BLaER1 treated with 17β-estradiol and CSF1 and Interleukin-3, amounts not matched to agents 10 nM and 100 nM (cell line): ENCODE measurements around the gene ARV1.
"Not testable (repeated sequence)": the region's sequence is repeated elsewhere in the genome, so short reads cannot be mapped to it uniquely, and the experiment has no call there.

Experiments
- H3K27ac ChIP-seq, 11 experiments: shearing (Covaris generic); formaldehyde crosslinking; 2 replicates each; pipeline ENCODE4 v1.8.1; 2022
- H3K27me3 ChIP-seq, 11 experiments: shearing (Covaris generic); formaldehyde crosslinking; 2 replicates each; pipeline ENCODE4 v1.8.1; 2022
- H3K36me3 ChIP-seq, 11 experiments: shearing (Covaris generic); formaldehyde crosslinking; 2 replicates each; pipeline ENCODE4 v1.8.1; 2022
- H3K4me1 ChIP-seq, 10 experiments: shearing (Covaris generic); formaldehyde crosslinking; 2 replicates each; pipeline ENCODE4 v1.8.1; 2022
- H3K4me2 ChIP-seq, 11 experiments: shearing (Covaris generic); formaldehyde crosslinking; 2 replicates each; pipeline ENCODE4 v1.8.1; 2022
- H3K4me3 ChIP-seq, 10 experiments: shearing (Covaris generic); formaldehyde crosslinking; 2 replicates each; pipeline ENCODE4 v1.8.1; 2022
- H3K9ac ChIP-seq, 11 experiments: shearing (Covaris generic); formaldehyde crosslinking; 2 replicates each; pipeline ENCODE4 v1.8.1; 2022
- H3K9me3 ChIP-seq, 11 experiments: shearing (Covaris generic); formaldehyde crosslinking; replicated peaks in 1 of 11; 2 replicates each; pipeline ENCODE4 v1.8.1; 2022
- H4K20me1 ChIP-seq, 11 experiments: shearing (Covaris generic); formaldehyde crosslinking; 2 replicates each; pipeline ENCODE4 v1.8.1; 2022
- Cebpa-rat ChIP-seq, 11 experiments: shearing (Covaris generic); IDR thresholded peaks; 2 replicates each; pipeline ENCODE4 v1.8.1; 2022

The ARV1 gene

GRCh38 chr1:231028682-231029081 lies 49.8 kb downstream of the ARV1 start:
- Histone ChIP-seq H3K36me3 (peaks cover 0 to 29% (median 5%) of the 10 kb centered on the region in 11 experiments; a peak in 9 of 22 replicates), H3K27me3 (no peaks in the 10 kb centered on the region), H3K9ac (peak overlapping the region in 6 of 11 experiments; percentile 4 to 54 (median 28); a peak in 7 of 22 replicates), H3K4me3 (peak overlapping the region in 2 of 10 experiments; percentile 30; a peak in 4 of 20 replicates), H3K27ac (peak overlapping the region in 3 of 11 experiments; percentile 27 to 32 (median 30); a peak in 3 of 22 replicates), H3K4me2 (peak overlapping the region; percentile 56 to 88 (median 73)), H3K4me1 (peaks cover 37 to 50% (median 47%) of the 10 kb centered on the region in 10 experiments), H3K9me3 (no peaks in the 10 kb centered on the region), H4K20me1 (peaks cover 20 to 81% (median 56%) of the 10 kb centered on the region in 11 experiments; a peak in 19 of 22 replicates)
- TF ChIP-seq Cebpa-rat (IDR thresholded peaks at IDR 0.05), result no peak

- H3K9me3 ChIP-seq, H3K9ac ChIP-seq, H3K4me3 ChIP-seq, H3K27ac ChIP-seq, H3K27me3 ChIP-seq: not testable (repeated sequence)
- peaks cover 41 to 55% (median 52%) of the 10 kb centered on the region in 10 experiments for H3K4me1 ChIP-seq
- H3K4me2 ChIP-seq, result peak overlapping the region; percentile 56 to 88 (median 73); a peak in 21 of 22 replicates
- H4K20me1 ChIP-seq, result peaks cover 20 to 87% (median 56%) of the 10 kb centered on the region in 11 experiments; a peak in 19 of 22 replicates
- peaks cover 0 to 29% (median 5%) of the 10 kb centered on the region in 11 experiments; a peak in 9 of 22 replicates for H3K36me3 ChIP-seq
Measured at GRCh38 chr1:231029247-231029646, 50.4 kb downstream of the ARV1 start.

GRCh38 chr1:231029841-231030240 lies 50.9 kb downstream of the ARV1 start:
- Histone ChIP-seq H3K4me2 (peak overlapping the region in 10 of 11 experiments; percentile 0 to 88 (median 64); a peak in 18 of 22 replicates), H3K36me3 (peaks cover 0 to 26% (median 5%) of the 10 kb centered on the region in 11 experiments; a peak in 9 of 22 replicates), H3K27ac (no peak overlapping the region), H3K9me3 (no peaks in the 10 kb centered on the region), H3K9ac (0 out of 22 replicates have a peak overlapping the region, but pooled peaks of 1 of the 11 experiments have one; percentile 4), H3K4me3 (no peak overlapping the region), H3K27me3 (no peaks in the 10 kb centered on the region), H4K20me1 (peaks cover 20 to 92% (median 56%) of the 10 kb centered on the region in 11 experiments; a peak in 19 of 22 replicates), H3K4me1 (peaks cover 43 to 61% (median 55%) of the 10 kb centered on the region in 10 experiments)
- no peak for TF ChIP-seq Cebpa-rat (IDR thresholded peaks at IDR 0.05)

GRCh38 chr1:231032963-231033362 lies 54.1 kb downstream of the ARV1 start:
- Histone ChIP-seq H3K4me3 (0 out of 20 replicates have a peak overlapping the region, but pooled peaks of 1 of the 10 experiments have one; percentile 5), H3K27me3 (peaks cover 0 to 2% (median under 1%) of the 10 kb centered on the region in 11 experiments; a peak in 7 of 22 replicates), H3K4me1 (peaks cover 63 to 84% (median 80%) of the 10 kb centered on the region in 10 experiments), H3K9me3 (no peaks in the 10 kb centered on the region), H4K20me1 (peaks cover 3 to 96% (median 43%) of the 10 kb centered on the region in 11 experiments; a peak in 19 of 22 replicates), H3K36me3 (peaks cover 0 to 5% (median 0%) of the 10 kb centered on the region in 11 experiments; a peak in 4 of 22 replicates), H3K4me2 (peak overlapping the region; percentile 66 to 96 (median 87)), H3K9ac (no peak overlapping the region), H3K27ac (no peak overlapping the region)
- TF ChIP-seq Cebpa-rat (IDR thresholded peaks at IDR 0.05), result no peak

GRCh38 chr1:231035799-231036198 lies 56.9 kb downstream of the ARV1 start:
- Histone ChIP-seq H3K27me3 (peaks cover under 1 to 28% (median 24%) of the 10 kb centered on the region in 11 experiments; a peak in 21 of 22 replicates), H3K4me2 (peak overlapping the region; percentile 85 to 98 (median 94))

DNA sequence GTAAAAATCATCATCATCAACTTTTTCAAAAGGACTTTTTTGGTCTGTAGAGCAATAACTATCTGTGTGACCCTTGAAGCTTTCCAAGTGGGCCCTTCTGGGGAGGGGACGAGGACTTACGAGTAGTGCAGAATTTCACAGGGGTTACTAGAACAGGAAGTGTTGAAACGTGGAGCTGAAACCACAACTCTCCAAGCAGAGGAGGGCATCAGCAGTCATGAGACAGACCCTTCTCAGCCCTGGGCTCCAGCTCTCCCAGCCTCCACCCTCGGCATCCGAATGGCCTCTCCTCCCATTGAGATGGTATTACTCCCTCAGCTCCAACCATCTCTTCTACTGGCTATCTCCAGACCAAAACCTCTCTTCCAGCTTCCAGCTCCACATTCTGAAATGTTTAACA lies 57.5 kb downstream of the ARV1 start:
- Histone ChIP-seq H3K36me3 (peaks cover 0 to 5% (median 0%) of the 10 kb centered on the region in 11 experiments; a peak in 3 of 22 replicates), H3K27me3 (peaks cover 4 to 35% (median 30%) of the 10 kb centered on the region in 11 experiments; a peak in 21 of 22 replicates), H3K27ac (peak overlapping the region in 10 of 11 experiments; percentile 34 to 71 (median 49); a peak in 15 of 22 replicates), H3K4me2 (peak overlapping the region; percentile 85 to 98 (median 94)), H4K20me1 (peaks cover 3 to 78% (median 24%) of the 10 kb centered on the region in 11 experiments; a peak in 18 of 22 replicates), H3K4me1 (peaks cover 64 to 77% (median 75%) of the 10 kb centered on the region in 10 experiments), H3K9me3 (no peaks in the 10 kb centered on the region), H3K9ac (peak overlapping the region in 6 of 11 experiments; percentile 2 to 36 (median 20); a peak in 5 of 22 replicates), H3K4me3 (peak overlapping the region in 7 of 10 experiments; percentile 0 to 36 (median 28); a peak in 8 of 20 replicates)
- TF ChIP-seq Cebpa-rat (IDR thresholded peaks at IDR 0.05), result peak in 3 of 11 experiments; percentile 18 to 43 (median 33); a peak in 2 of 22 replicates

More at GRCh38 chr1:231035799-231036198, 56.9 kb downstream of the ARV1 start:
- H3K4me1 ChIP-seq, result peaks cover 60 to 75% (median 71%) of the 10 kb centered on the region in 10 experiments
- peaks cover 3 to 84% (median 28%) of the 10 kb centered on the region in 11 experiments; a peak in 18 of 22 replicates for H4K20me1 ChIP-seq
- H3K27ac ChIP-seq, result peak overlapping the region in 10 of 11 experiments; percentile 5 to 71 (median 44); a peak in 12 of 22 replicates
- no peaks in the 10 kb centered on the region for H3K9me3 ChIP-seq
- H3K9ac ChIP-seq, result no peak overlapping the region
- H3K36me3 ChIP-seq, result peaks cover 0 to 5% (median 0%) of the 10 kb centered on the region in 11 experiments; a peak in 3 of 22 replicates
- 0 out of 20 replicates have a peak overlapping the region, but pooled peaks of 1 of the 10 experiments have one; percentile 29 for H3K4me3 ChIP-seq
- TF ChIP-seq Cebpa-rat (IDR thresholded peaks at IDR 0.05), result no peak

DNA sequence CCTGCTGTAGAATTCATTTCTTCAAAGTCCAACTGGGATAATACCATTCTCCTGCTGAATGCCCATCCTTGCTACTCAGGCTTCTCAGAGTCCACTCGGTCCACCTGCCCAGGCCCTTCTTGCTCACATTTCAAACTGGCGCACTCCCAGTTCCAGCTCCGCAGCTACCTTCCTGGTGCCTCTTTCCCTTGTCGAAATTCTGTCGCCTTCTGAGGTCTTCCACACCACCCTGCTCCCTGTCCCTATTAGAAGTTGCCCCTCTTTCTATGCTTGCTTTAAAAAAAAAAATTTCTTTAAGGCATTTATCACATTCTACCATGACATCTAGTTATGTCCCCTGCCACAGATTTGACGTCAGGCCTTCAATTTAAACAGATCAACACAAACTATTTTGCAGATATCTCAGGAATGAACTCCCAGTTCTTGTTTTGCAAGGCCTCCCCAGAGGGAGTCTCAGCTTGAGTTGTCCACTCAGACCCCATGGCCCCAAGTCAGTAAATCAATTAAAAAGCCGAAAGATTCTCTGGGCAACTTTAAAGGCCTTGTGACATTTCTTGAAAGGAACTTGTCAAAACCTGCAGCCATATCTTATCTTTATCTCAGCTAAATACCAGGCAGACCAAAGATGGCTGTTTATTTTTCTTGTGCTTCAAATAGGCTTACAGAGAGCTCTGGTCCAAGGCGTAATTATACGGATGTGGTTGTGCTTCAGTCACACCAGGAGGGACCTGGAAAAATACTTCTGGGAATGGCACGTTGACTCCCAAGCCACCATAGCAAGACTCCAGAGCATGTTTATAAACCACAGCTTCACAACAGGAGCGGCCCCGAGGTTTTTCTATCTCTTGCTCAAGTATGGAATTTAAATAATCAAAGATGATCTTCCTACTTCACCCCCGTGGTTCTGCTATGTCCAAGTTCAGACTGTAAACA lies 59.0 kb downstream of the ARV1 start:
- Histone ChIP-seq H3K4me2 (peak overlapping the region; percentile 85 to 98 (median 94)), H3K9ac (peak overlapping the region in 1 of 11 experiments; percentile 88; a peak in 2 of 22 replicates), H3K27me3 (peaks cover 4 to 40% (median 32%) of the 10 kb centered on the region in 11 experiments; a peak in 21 of 22 replicates), H4K20me1 (peaks cover 0 to 67% (median 14%) of the 10 kb centered on the region in 11 experiments; a peak in 17 of 22 replicates), H3K9me3 (no peaks in the 10 kb centered on the region), H3K27ac (peak overlapping the region in 1 of 11 experiments; percentile 15; a peak in 1 of 22 replicates), H3K36me3 (peaks cover 0 to 5% (median 0%) of the 10 kb centered on the region in 11 experiments; a peak in 3 of 22 replicates), H3K4me1 (peaks cover 60 to 73% (median 70%) of the 10 kb centered on the region in 10 experiments), H3K4me3 (peak overlapping the region in 3 of 10 experiments; percentile 17 to 88 (median 78); a peak in 4 of 20 replicates)
- TF ChIP-seq Cebpa-rat (IDR thresholded peaks at IDR 0.05), result no peak
